IgD-negative memory B cell (primary cell): Measurements from ENCODE around the gene SLC7A6OS. TPM values are rescaled to one million over a fixed set of nuclear protein-coding genes. Genes with fewer than 3 reads are reported as not detected.

ENCODE experiments used
- H3K27ac Mint-ChIP-seq, 3 donors: one replicate each; pipeline ENCODE4 v1.8.0; 2020 to 2022; ENCODE audit warnings: mild to moderate bottlenecking in 3 of 3, mixed read lengths in 3 of 3, moderate library complexity in 1 of 3
- H3K27me3 Mint-ChIP-seq: one replicate; pipeline ENCODE4 v1.8.0; 2021; ENCODE audit warnings: mixed read lengths
- H3K36me3 Mint-ChIP-seq: one replicate; pipeline ENCODE4 v1.8.0; 2020; ENCODE audit warnings: mild to moderate bottlenecking, mixed read lengths
- H3K4me1 Mint-ChIP-seq, 3 donors: one replicate each; pipeline ENCODE4 v1.8.0; 2020 to 2022; ENCODE audit warnings: mixed read lengths in 3 of 3, mild to moderate bottlenecking in 1 of 3
- H3K4me3 Mint-ChIP-seq, 4 donors: one replicate each; pipeline ENCODE4 v1.8.0; 2020 to 2022; ENCODE audit warnings: mild to moderate bottlenecking in 4 of 4, mixed read lengths in 4 of 4, moderate library complexity in 3 of 4
- H3K9me3 Mint-ChIP-seq, 3 donors: one replicate each; pipeline ENCODE4 v1.8.0; 2020 to 2021; ENCODE audit warnings: mixed read lengths in 3 of 3, mild to moderate bottlenecking in 1 of 3
- polyA plus RNA-seq: library from polyadenylated mRNA; unstranded; fragments of 300-500 nt; fragmentation: Illumina TruSeq; gene quantifications from one replicate; pipeline ENCODE4 v1.2.3, GENCODE V29; 2021

Gene SLC7A6OS
- polyA plus RNA-seq, 1 donor from 2014 or later = 28.2 TPM

DNA sequence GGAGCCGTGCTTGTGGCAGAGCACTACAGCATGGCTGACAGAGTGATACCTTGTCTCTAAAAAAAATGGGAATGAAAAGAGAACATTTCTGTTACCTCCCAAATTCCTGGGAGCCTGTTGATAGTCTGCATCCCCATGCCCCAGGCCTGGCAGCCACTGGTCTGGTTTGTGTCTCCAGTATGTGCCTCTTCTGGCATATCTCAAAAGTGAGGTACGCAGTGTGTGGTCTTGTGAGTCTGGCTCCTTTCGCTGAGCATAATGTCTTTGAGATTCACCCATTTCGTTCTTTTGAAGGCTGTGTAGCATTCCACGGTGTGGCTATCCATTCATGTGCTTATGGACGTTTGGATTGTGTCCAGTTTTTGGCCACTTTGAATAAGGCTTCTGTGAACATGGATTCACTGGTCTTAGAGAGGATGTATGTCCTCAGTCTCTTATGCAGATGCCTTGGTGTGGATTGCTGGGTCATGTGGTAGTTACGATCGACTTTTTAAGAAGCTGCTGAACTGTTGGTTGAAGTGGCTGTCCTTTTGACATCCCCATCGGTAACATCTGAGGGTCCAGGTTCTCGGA is 39.2 kb upstream of the SLC7A6OS start:
- peaks cover 13% of the 10 kb centered on the region for H3K36me3 Mint-ChIP-seq
- H3K27ac Mint-ChIP-seq = no peak overlapping the region
- H3K4me3 Mint-ChIP-seq = peak overlapping the region in 1 of 4 donors; percentile 9

DNA sequence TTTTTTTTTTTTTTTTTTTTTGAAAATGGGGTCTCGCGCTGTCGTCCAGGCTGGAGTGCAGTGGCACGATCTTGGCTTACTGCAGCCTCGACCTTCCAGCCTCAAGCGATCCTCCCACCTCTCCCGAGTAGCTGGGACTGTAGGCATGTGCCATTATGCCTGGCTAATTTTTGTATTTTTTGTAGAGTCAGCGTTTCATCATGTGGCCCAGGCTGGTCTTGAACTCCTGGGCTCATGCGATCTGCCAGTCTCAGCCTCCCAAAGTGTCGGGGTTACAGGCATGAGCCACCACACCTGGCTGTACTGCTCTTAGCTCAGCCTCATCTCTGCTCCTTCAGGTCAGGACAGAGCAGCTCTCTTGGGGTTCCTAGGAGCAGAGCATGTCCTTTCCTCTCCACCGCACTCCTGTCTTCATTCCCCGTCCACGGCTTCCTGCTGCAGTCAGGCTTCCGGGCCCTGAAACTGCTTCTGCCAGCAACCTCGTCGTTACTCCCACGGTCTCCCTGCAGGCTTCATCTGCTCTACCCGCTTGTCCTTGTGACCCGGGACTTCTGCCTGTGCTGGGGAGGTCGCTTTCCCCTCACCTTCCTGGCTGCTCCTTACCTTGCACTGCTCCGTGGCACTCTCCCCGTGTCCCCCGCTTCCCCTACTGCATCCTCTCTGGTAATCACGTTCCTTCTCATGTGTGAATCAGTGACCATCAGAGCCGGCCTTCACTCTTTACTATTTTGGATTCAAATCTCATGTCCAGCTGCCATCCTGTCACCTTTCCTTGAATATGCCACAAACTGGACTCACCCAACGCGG is 38.1 kb upstream of the SLC7A6OS start:
- Mint-ChIP-seq H3K27ac (no peak overlapping the region), H3K36me3 (peaks cover 10% of the 10 kb centered on the region), H3K9me3 (no peaks in the 10 kb centered on the region), H3K4me3 (no peak overlapping the region), H3K27me3 (no peaks in the 10 kb centered on the region), H3K4me1 (peaks cover 0 to 2% (median 0%) of the 10 kb centered on the region in 3 donors)

More for the DNA sequence above, 39.2 kb upstream of the SLC7A6OS start:
- Mint-ChIP-seq H3K4me1 (peaks cover 0 to 2% (median 1%) of the 10 kb centered on the region in 3 donors), H3K9me3 (no peaks in the 10 kb centered on the region), H3K27me3 (no peaks in the 10 kb centered on the region)

DNA sequence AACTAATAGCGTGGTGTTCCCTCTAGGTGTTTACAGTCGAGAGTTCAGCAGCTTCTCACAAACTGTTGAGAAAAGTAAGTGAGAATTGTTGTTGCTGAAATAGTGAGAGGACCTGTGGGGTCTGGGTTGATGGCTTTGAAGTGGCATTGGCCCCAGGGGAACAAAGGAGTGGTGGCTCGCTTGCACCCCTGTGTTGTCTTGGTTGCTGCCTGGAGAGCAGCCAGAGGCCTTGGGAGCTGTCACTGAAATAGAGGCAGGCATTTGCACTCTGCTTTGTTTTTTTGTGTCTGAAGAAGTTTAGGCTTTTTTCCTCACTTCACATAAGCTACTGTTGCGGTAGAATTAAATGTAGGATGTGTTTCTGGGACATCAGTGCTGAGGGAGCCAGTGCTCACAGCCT is 36.9 kb upstream of the SLC7A6OS start:
- peak overlapping the region in 1 of 3 donors; percentile 88 for H3K27ac Mint-ChIP-seq
- H3K27me3 Mint-ChIP-seq = no peaks in the 10 kb centered on the region
- no peak overlapping the region for H3K4me3 Mint-ChIP-seq
- peaks cover 10% of the 10 kb centered on the region for H3K36me3 Mint-ChIP-seq
- no peaks in the 10 kb centered on the region for H3K9me3 Mint-ChIP-seq
- H3K4me1 Mint-ChIP-seq = peaks cover 0 to 2% (median 0%) of the 10 kb centered on the region in 3 donors

DNA sequence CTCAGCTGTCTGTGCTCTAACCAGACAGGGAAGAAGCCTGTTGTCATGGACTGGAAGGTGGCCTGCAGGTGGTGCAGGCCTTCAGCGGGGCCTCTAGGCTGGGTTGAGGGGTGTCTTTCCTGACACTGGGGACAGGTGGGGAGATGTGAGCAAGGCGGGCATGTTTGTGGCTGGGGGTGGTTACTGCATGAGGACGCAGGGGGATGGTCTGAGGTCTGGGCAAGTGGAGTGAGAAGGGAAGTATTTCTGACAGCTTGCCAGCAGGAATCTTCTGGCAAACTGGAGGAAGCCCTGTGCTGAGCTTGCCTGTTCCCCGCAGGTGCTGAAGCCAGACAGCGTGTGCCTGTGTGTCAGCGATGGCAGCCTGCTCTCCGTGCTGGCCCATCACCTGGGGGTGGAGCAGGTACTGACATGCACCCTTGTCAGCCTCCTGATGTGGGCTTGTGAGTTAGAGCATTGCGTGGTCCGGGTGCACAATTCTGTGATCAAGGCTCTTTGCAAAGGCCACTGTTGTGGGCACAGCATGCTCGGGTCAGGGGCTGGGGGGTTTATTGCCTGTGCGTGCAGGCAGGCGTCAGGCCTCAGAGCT is 36.2 kb upstream of the SLC7A6OS start:
- Mint-ChIP-seq H3K27me3 (no peaks in the 10 kb centered on the region), H3K36me3 (peaks cover 10% of the 10 kb centered on the region), H3K4me1 (peaks cover 0 to 2% (median 0%) of the 10 kb centered on the region in 3 donors), H3K27ac (peak overlapping the region in 1 of 3 donors; percentile 88), H3K9me3 (no peaks in the 10 kb centered on the region), H3K4me3 (no peak overlapping the region)

DNA sequence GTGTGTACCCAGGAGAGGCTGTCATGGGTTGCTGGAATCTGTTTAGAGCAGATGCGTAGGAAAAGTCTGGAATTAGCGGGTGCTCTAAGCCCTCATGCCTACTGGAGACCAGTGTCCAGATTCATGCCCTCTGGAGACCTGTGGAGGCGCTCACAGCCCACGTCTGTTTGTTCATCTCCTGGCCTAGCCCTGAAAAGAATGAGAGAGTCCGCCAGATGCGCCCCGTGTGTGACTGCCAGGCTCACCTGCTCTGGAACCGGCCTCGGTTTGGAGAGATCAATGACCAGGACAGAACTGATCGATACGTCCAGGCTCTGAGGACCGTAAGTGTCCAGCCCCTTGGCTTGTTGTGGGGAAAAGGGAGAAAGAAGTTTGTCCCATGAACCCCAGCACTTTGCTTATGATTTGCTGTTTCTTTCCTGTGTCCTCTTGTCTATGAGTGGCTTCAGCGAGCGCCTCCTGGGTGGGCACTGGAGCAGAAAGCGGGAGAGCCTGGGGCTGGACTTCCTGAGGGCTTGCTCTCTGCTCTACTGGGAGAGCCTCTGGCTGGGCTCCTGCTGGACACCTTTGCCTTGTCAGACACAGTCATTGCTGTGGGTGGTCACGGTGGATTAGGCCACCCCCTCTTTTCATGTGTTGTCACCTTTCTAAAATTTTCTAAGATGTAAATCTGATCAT is 35.4 kb upstream of the SLC7A6OS start:
- Mint-ChIP-seq H3K4me1 (peaks cover 0 to 2% (median 0%) of the 10 kb centered on the region in 3 donors), H3K9me3 (no peaks in the 10 kb centered on the region), H3K36me3 (peaks cover 10% of the 10 kb centered on the region), H3K4me3 (peak overlapping the region in 1 of 4 donors; percentile 54), H3K27me3 (no peaks in the 10 kb centered on the region), H3K27ac (no peak overlapping the region)

DNA sequence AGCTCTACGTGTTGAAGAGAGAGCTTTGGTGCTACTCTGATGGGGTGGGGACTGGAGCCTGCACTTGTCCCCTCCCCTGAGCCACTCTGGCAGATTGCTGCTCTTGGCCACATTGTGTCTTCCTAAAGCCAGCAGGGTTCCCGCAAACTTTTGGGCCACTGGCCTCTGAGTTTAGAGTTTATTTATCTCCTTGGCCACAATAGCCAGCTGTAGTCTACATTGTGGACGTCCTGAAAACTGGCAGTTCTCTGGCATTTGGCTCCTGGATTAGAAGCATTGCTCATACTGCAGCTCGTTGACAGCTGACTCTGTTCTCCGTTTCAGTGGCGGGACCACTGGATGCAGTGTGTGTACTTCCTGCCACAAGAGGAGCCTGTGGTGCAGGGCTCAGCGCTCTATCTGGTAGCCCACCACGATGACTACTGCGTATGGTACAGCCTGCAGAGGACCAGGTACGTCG is 34.6 kb upstream of the SLC7A6OS start:
- Mint-ChIP-seq H3K27me3 (no peaks in the 10 kb centered on the region), H3K27ac (no peak overlapping the region), H3K4me1 (peaks cover 0 to 2% (median 2%) of the 10 kb centered on the region in 3 donors), H3K9me3 (no peaks in the 10 kb centered on the region), H3K4me3 (peak overlapping the region in 1 of 4 donors; percentile 54), H3K36me3 (peaks cover 13% of the 10 kb centered on the region)

DNA sequence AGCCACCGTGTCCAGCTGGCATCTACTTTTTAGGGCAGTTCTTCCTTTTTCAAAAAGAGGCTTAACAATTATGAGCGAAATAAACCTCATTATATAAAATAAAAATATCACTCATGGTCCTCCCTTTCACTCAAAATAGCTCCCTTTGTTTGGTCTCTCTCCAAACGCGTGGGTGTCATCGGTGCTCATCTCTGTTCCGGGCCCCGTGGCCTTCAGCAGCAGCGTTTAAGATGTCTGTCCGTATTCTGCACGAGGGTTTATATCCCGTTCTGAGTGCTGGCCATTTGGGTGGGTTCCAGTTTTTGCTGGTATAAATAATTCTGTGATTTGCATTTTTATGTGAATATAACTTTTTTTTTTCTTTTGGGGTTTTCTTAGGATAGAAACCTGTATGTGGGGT is 33.5 kb upstream of the SLC7A6OS start:
- peaks cover 12% of the 10 kb centered on the region for H3K36me3 Mint-ChIP-seq
- no peak overlapping the region for H3K27ac Mint-ChIP-seq
- H3K4me1 Mint-ChIP-seq = peaks cover 0 to 2% (median 2%) of the 10 kb centered on the region in 3 donors
- no peaks in the 10 kb centered on the region for H3K27me3 Mint-ChIP-seq
- no peak overlapping the region for H3K4me3 Mint-ChIP-seq
- no peaks in the 10 kb centered on the region for H3K9me3 Mint-ChIP-seq

DNA sequence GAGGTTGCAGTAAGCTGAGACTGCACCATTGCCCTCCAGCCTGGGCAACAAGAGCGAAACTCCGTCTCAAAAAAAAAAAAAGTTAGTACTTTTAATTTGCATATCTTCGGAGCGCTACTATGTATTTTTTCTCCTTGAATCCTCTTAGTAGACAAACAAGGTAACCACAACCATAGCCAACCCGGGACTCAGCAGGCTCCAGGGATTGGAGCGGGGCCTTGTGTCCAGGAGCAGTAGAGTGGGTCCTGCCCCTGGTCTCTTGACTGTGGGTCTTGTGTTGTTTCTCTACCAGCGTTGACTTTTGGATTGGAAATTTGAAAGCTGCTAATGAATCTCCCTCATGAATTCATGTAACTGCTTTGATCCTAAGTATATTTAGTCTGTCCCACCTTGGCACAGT is 32.4 kb upstream of the SLC7A6OS start:
- Mint-ChIP-seq H3K27ac (peak overlapping the region in 1 of 3 donors; percentile 5), H3K36me3 (peaks cover 7% of the 10 kb centered on the region), H3K27me3 (no peaks in the 10 kb centered on the region), H3K9me3 (no peaks in the 10 kb centered on the region), H3K4me3 (no peak overlapping the region), H3K4me1 (peaks cover 0 to 3% (median 0%) of the 10 kb centered on the region in 3 donors)

DNA sequence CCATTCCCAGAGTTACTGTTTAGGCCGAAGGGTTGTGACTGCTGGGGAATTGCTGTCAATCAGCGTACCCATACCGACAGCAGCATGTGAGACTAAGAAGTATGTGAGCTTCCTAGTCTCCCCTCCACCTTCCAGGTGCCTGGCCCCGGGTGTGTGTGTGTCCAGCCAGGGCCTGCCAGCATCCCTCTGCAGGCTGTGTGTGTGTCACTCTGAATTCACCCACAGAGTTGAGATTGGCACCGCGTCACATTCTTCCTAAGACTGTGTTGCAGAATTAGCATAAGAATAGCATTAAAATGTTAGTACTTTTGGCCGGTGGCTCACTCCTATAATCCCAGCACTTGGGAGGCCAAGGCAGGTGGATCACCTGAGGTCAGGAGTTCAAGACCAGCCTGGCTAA is 31.9 kb upstream of the SLC7A6OS start:
- peak overlapping the region in 1 of 3 donors; percentile 31 for H3K27ac Mint-ChIP-seq
- H3K36me3 Mint-ChIP-seq = peaks cover 10% of the 10 kb centered on the region

DNA sequence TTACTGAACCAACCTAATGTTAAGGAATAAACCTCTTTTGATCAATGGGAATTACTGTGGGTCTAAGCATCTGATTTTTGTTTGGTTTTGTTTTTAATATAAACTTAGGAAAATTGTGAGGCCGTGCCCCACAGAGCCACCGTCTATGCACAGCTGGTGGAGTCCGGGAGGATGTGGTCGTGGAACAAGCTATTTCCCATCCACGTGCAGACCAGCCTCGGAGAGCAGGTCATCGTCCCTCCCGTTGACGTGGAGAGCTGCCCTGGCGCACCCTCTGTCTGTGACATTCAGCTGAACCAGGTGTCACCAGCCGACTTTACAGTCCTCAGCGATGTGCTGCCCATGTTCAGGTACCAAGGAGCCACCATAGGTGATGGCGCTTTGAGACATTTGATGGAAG is 28.5 kb upstream of the SLC7A6OS start:
- H3K27ac Mint-ChIP-seq = no peak overlapping the region
- H3K27me3 Mint-ChIP-seq = no peaks in the 10 kb centered on the region
- peaks cover 6% of the 10 kb centered on the region for H3K36me3 Mint-ChIP-seq
- H3K4me1 Mint-ChIP-seq = peaks cover 0 to 5% (median 3%) of the 10 kb centered on the region in 3 donors
- no peaks in the 10 kb centered on the region for H3K9me3 Mint-ChIP-seq
- no peak overlapping the region for H3K4me3 Mint-ChIP-seq

More for the DNA sequence above, 31.9 kb upstream of the SLC7A6OS start:
- Mint-ChIP-seq H3K27me3 (no peaks in the 10 kb centered on the region), H3K4me3 (no peak overlapping the region), H3K9me3 (no peaks in the 10 kb centered on the region), H3K4me1 (peaks cover 0 to 3% (median 0%) of the 10 kb centered on the region in 3 donors)

DNA sequence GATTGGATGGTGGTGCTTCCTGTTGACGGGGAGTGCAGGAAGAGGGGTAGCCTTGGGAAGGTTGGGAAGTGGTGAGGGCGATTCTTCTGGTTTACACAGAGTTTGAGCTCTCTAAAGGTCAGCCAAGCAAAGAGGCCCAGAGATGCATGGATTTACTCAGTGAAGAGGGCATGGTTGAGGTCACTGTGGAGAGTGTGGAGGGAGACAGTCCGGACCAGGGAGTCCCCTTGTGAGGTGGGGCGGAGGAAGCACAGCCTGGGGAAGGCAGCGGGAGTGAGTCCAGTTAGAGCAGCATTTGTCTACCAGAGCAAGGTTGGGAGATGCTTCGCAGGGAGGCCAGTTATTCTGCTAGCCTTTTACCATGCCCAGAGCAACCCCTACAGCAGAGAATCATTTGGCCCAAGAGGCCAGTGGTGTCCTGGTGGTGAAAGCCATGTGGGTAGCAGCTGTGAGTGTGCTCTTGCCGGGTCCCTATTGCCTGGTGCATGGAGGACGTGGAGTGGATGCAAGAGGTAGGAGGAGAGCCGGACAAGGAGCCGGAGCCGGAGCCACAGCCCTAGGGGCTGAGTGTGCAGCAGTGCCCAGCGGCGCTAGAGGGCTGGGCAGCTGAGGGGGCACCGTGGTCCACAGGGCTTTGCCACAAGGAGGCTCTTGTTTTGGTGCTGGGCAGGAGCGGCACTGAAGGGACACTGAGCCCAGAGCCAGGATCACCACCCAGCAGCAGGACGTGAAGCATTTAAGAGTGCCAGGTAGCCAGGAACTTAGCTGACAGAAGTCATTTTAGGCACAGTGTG is 27.8 kb upstream of the SLC7A6OS start:
- peaks cover 6% of the 10 kb centered on the region for H3K36me3 Mint-ChIP-seq
- H3K4me3 Mint-ChIP-seq = no peak overlapping the region
- peaks cover 0 to 6% (median 6%) of the 10 kb centered on the region in 3 donors for H3K4me1 Mint-ChIP-seq
- no peaks in the 10 kb centered on the region for H3K27me3 Mint-ChIP-seq
- no peak overlapping the region for H3K27ac Mint-ChIP-seq
- no peaks in the 10 kb centered on the region for H3K9me3 Mint-ChIP-seq

DNA sequence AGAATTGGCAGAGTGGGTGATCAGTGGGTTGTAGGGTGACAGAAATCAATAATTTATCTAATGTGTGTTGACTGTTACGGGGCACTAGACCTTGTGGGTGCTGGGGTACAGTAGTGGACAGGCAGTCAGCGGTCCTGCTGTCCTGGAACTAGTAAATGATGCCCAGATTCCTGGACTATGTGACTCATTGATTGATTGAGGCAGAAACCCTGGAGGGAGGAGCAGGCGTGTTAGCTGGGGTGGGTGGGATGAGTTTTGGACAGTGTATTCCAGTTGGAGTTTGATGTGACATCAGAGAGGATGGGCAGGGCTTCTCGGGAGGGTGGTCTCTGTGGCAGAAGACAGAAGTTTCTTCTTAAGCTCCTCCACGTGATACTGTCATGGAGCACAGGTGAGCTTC is 24.4 kb upstream of the SLC7A6OS start:
- Mint-ChIP-seq H3K27ac (peak overlapping the region in 1 of 3 donors; percentile 61), H3K4me3 (no peak overlapping the region), H3K36me3 (peaks cover 3% of the 10 kb centered on the region), H3K27me3 (no peaks in the 10 kb centered on the region), H3K4me1 (peaks cover 8 to 16% (median 11%) of the 10 kb centered on the region in 3 donors), H3K9me3 (no peaks in the 10 kb centered on the region)

DNA sequence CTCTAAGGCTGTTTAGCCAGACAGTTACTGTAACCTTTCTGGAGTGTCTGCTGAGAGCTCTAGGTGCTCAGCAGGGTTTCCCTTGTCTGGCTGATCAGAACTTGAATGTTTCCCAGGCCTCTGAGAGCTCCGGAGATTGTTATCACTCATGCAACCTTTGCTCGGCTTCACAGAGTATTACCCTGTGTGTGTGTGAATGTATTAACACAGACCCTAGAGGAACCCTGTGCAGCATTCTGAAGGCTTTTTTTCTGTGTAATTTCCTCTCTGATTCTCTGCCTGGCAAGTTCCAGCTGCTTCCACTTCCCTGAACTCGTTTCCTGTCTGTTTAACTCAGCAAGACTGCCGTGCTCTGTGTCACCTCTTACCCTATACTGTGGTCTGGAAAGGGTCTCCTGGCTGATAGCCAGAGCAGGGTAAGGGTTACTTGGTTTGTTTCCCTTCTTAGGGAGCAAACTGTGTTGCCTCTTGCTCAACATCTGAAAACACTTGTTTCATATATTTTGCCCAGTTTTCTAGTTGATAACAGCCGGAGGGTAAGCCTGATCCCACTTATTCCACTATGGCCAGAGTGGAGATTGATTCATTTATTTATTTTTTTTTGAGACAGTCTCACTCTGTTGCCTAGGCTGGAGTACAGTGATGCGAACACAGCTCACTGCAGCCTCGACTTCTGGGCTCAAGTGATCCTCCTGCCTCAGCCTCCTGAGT is 21.8 kb upstream of the SLC7A6OS start:
- Mint-ChIP-seq H3K36me3 (no peaks in the 10 kb centered on the region), H3K4me3 (no peak overlapping the region), H3K27ac (peak overlapping the region in 1 of 3 donors; percentile 6), H3K4me1 (peaks cover 9 to 16% (median 12%) of the 10 kb centered on the region in 3 donors), H3K27me3 (no peaks in the 10 kb centered on the region), H3K9me3 (no peaks in the 10 kb centered on the region)
